GM12878 (cell line): ENCODE results near the gene DKK1. TPM values are rescaled to one million over a fixed set of nuclear protein-coding genes. Genes with fewer than 3 reads are reported as not detected.

Experiments
- ATAC-seq: fragments of 200-7000 bp; cut with Tn5 transposase; 3 replicates; pipeline ENCODE4 v1.9.1; 2020; ENCODE audit warnings: mild to moderate bottlenecking, moderate library complexity
- BruUV-seq: library from RNA; stranded (reverse); fragments of 400-500 nt; replicated peaks from 2 replicates; lab custom pipeline; 2021; lab: Mats Ljungman, UMichigan
- CTCF ChIA-PET: fragments of 300-600 bp; sonication (Branson Sonifier 250); formaldehyde crosslinking; extraction: SDS; loops from one replicate; lab custom pipeline; 2021; ENCODE audit warnings: inconsistent platforms; lab: Yijun Ruan, JAX
- POLR2A ChIA-PET: fragments of 350-600 bp; formaldehyde crosslinking; extraction: SDS; loops from one replicate; lab custom pipeline; 2021; ENCODE audit warnings: inconsistent platforms; lab: Charles Lee
- RAD21 ChIA-PET: fragments of 300-600 bp; sonication (Branson Sonifier 250); formaldehyde crosslinking; loops from one replicate; lab custom pipeline; 2023; ENCODE audit warnings: antibody characterized with exemption; ENCODE audit not compliant: unreplicated experiment; lab: Charles Lee
- SMC1A ChIA-PET: fragments of 300-600 bp; sonication (Branson Sonifier 250); formaldehyde crosslinking; loops from one replicate; lab custom pipeline; 2023; ENCODE audit not compliant: unreplicated experiment, uncharacterized antibody; lab: Charles Lee
- DNase-seq: peaks from one replicate; pipeline ENCODE4 v3.0.0-alpha.2; 2011; ENCODE audit warnings: low read depth, low spot score
- FAIRE-seq: peaks from 3 replicates; lab custom pipeline; 2011; peaks lifted over from hg19 to GRCh38; lab: Jason Lieb, UNC
- H2AFZ ChIP-seq: 2 replicates; pipeline ENCODE4 v1.6.0; 2011; ENCODE audit warnings: low read depth, low read length, control low read depth; ENCODE audit not compliant: control insufficient read depth
- H3K27ac ChIP-seq: 2 replicates; pipeline ENCODE4 v1.5.1; 2011; ENCODE audit warnings: control low read depth; ENCODE audit not compliant: control insufficient read depth, insufficient read depth
- H3K27me3 ChIP-seq, 2 experiments: replicated peaks in 1 of 2; 2 replicates each; pipeline versions ENCODE4 v1.6.0 to v1.6.1; 2011; ENCODE audit warnings: low read length in 1 of 2; ENCODE audit not compliant: control insufficient read depth in 2 of 2, insufficient read depth in 2 of 2
- H3K36me3 ChIP-seq, 2 experiments: 2 replicates each; pipeline ENCODE4 v1.5.1; 2011; ENCODE audit warnings: low read length in 1 of 2; ENCODE audit not compliant: control insufficient read depth in 2 of 2, insufficient read depth in 2 of 2
- H3K4me1 ChIP-seq: 2 replicates; pipeline ENCODE4 v1.6.1; 2011; ENCODE audit warnings: mild to moderate bottlenecking, low read length, moderate library complexity, mixed read lengths; ENCODE audit not compliant: control insufficient read depth, insufficient read depth
- H3K4me2 ChIP-seq: 2 replicates; pipeline ENCODE4 v1.6.0; 2011; ENCODE audit warnings: control low read depth; ENCODE audit not compliant: control insufficient read depth, insufficient read depth
- H3K4me3 ChIP-seq: fragments of 200-600 bp; sonication (generic); 2 replicates; pipeline ENCODE4 v1.5.1; 2016
- H3K79me2 ChIP-seq: 2 replicates; pipeline ENCODE4 v1.6.0; 2011; ENCODE audit warnings: low read length; ENCODE audit not compliant: control insufficient read depth, insufficient read depth
- H3K9ac ChIP-seq: 2 replicates; pipeline ENCODE4 v1.8.0; 2011; ENCODE audit warnings: low read length, control low read depth, mixed read lengths; ENCODE audit not compliant: control insufficient read depth, insufficient read depth
- H3K9me3 ChIP-seq: replicated peaks from 3 replicates; pipeline ENCODE4 v1.5.1; 2011; ENCODE audit warnings: mild to moderate bottlenecking, low read length; ENCODE audit not compliant: control insufficient read depth, insufficient read depth
- H4K20me1 ChIP-seq: 2 replicates; pipeline ENCODE4 v1.6.0; 2011; ENCODE audit not compliant: control insufficient read depth, insufficient read depth
- FOS ChIP-seq: IDR thresholded peaks from 3 replicates; pipeline ENCODE4 v1.6.1; 2011; ENCODE audit warnings: borderline replicate concordance; ENCODE audit not compliant: insufficient read length; ENCODE audit errors: extremely low read depth
- MEF2A ChIP-seq: IDR thresholded peaks from 2 replicates; pipeline ENCODE4 v1.6.1; 2011; ENCODE audit warnings: low read depth, mild to moderate bottlenecking, low read length, moderate library complexity; ENCODE audit not compliant: insufficient read depth
- SMC3 ChIP-seq: IDR thresholded peaks from 2 replicates; pipeline ENCODE4 v1.6.1; 2011; ENCODE audit warnings: low read length, improper control_type of control experiment, borderline replicate concordance
- ZBED1 ChIP-seq: IDR thresholded peaks from 2 replicates; pipeline ENCODE4 v1.6.1; 2016; ENCODE audit warnings: borderline replicate concordance
- WGBS: methylation state at CpG from one replicate; pipeline ENCODE4 v1.1.6; 2016; ENCODE audit warnings: low lambda C conversion rate; ENCODE audit not compliant: insufficient replicate concordance, insufficient coverage; ENCODE audit errors: missing lambda C conversion rate; 5-methylcytosine and 5-hydroxymethylcytosine counted together
- in situ Hi-C: fragments of 300-500 bp; cut with MboI; formaldehyde crosslinking; loops from 9 replicates; pipeline ENCODE4 v1.14.3; 2018; ENCODE audit warnings: mixed read lengths
- intact Hi-C: fragments of 100-400 bp; cut with micrococcal nuclease; formaldehyde crosslinking; loops from one replicate; pipeline ENCODE4 v1.14.2; 2022; ENCODE audit not compliant: unreplicated experiment
- polyA plus RNA-seq, 11 experiments: library from polyadenylated mRNA; depleted of rRNA in 4 of 11; unstranded in 6 of 11; stranded (reverse) in 5 of 11; fragments of >200 nt; fragmentation: Nextera tagmentation in 4 of 11; fragmentation: Illumina TruSeq in 1 of 11; extraction: Ambion mirVana in 4 of 11; extraction: Trizol in 1 of 11; gene quantifications; 1 replicate in 1 of 11; 2 replicates in 10 of 11; pipeline versions ENCODE4 v1.2.1 to v1.2.3, GENCODE V29; 2011 to 2016; ENCODE audit warnings: inconsistent platforms in 2 of 11, missing spikeins in 2 of 11, low read depth in 1 of 11
- total RNA-seq, 4 experiments: library from RNA; depleted of rRNA in 3 of 4; stranded (reverse); fragments of >200 nt in 3 of 4; fragmentation: Illumina TruSeq in 1 of 4; extraction: Trizol in 1 of 4; gene quantifications; 2 replicates each; pipeline versions ENCODE4 v1.2.1 to v1.2.3, GENCODE V29; 2013 to 2021
- TF ChIP-seq, protein P1 (sequence below): fragments of 450-650 bp; IDR thresholded peaks from 2 replicates; pipeline ENCODE4 v1.6.1; 2017; ENCODE audit warnings: mild to moderate bottlenecking, moderate library complexity

Gene DKK1
- total and polyA plus RNA-seq, 10 of the 15 experiments (the other 5 are each of a cell fraction or from before 2014, with no cell fraction given): 0.12 to 0.77 (median 0.33) TPM; not detected in 7

- TF ChIP-seq, protein P1, sequence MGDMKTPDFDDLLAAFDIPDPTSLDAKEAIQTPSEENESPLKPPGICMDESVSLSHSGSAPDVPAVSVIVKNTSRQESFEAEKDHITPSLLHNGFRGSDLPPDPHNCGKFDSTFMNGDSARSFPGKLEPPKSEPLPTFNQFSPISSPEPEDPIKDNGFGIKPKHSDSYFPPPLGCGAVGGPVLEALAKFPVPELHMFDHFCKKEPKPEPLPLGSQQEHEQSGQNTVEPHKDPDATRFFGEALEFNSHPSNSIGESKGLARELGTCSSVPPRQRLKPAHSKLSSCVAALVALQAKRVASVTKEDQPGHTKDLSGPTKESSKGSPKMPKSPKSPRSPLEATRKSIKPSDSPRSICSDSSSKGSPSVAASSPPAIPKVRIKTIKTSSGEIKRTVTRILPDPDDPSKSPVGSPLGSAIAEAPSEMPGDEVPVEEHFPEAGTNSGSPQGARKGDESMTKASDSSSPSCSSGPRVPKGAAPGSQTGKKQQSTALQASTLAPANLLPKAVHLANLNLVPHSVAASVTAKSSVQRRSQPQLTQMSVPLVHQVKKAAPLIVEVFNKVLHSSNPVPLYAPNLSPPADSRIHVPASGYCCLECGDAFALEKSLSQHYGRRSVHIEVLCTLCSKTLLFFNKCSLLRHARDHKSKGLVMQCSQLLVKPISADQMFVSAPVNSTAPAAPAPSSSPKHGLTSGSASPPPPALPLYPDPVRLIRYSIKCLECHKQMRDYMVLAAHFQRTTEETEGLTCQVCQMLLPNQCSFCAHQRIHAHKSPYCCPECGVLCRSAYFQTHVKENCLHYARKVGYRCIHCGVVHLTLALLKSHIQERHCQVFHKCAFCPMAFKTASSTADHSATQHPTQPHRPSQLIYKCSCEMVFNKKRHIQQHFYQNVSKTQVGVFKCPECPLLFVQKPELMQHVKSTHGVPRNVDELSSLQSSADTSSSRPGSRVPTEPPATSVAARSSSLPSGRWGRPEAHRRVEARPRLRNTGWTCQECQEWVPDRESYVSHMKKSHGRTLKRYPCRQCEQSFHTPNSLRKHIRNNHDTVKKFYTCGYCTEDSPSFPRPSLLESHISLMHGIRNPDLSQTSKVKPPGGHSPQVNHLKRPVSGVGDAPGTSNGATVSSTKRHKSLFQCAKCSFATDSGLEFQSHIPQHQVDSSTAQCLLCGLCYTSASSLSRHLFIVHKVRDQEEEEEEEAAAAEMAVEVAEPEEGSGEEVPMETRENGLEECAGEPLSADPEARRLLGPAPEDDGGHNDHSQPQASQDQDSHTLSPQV: no peak
- no peak for TF ChIP-seq ZBED1
Observed at GRCh38 chr10:52332815-52333214, 18.7 kb downstream of the DKK1 start (continued).

- 32% methylated on average over 1 of the region's 1 CpG for WGBS
- Histone ChIP-seq H2AFZ (no peak overlapping the region), H3K9me3 (no peaks in the 10 kb centered on the region), H3K4me1 (no peaks in the 10 kb centered on the region), H3K4me3 (no peak overlapping the region), H3K27ac (no peak overlapping the region), H3K27me3 (no peaks in the 10 kb centered on the region), H4K20me1 (no peaks in the 10 kb centered on the region), H3K79me2 (no peaks in the 10 kb centered on the region), H3K4me2 (no peak overlapping the region), H3K9ac (no peak overlapping the region), H3K36me3 (no peaks in the 10 kb centered on the region)
- intact Hi-C loops (no loop called here), in situ Hi-C loops (no loop called here)
- ChIA-PET SMC1A (no interaction called here), RAD21 (no interaction called here), CTCF (no interaction called here), POLR2A (no interaction called here)
- ATAC-seq: no peak
- FAIRE-seq: no peak
- DNase-seq: no peak
- BruUV-seq: no TSS peak
- no peak for TF ChIP-seq SMC3
- TF ChIP-seq FOS: no peak
- TF ChIP-seq MEF2A: no peak
Observed at GRCh38 chr10:52334595-52334994, 20.5 kb downstream of the DKK1 start.
